Dermis blood vessel endothelial cell (primary cell): ENCODE results near the gene POM121L2. TPM values are rescaled to one million over a fixed set of nuclear protein-coding genes. Genes with fewer than 3 reads are reported as not detected.
A peak's percentile ranks its signal among the peaks of the same experiment; 100 is the strongest.
"Not testable (repeated sequence)": the region's sequence is repeated elsewhere in the genome, so short reads cannot be mapped to it uniquely, and the experiment has no call there.

Experiments used
- DNase-seq: peaks from one replicate; pipeline ENCODE4 v3.0.0; 2010
- total RNA-seq: library from RNA; depleted of rRNA; stranded (reverse); fragments of >200 nt; gene quantifications from 2 replicates; pipeline ENCODE4 v1.2.3, GENCODE V29; 2014

Gene POM121L2
- total RNA-seq, 1 donor from 2014 or later = not detected

GRCh38 chr6:27293436-27294098 lies 18.5 kb downstream of the POM121L2 start:
- peak; percentile 48 for DNase-seq

- DNase-seq = no peak
Observed at GRCh38 chr6:27290850-27291208, 21.2 kb downstream of the POM121L2 start.

- no peak for DNase-seq
Observed at GRCh38 chr6:27290065-27290849, 21.8 kb downstream of the POM121L2 start.

- DNase-seq = no peak
Observed at GRCh38 chr6:27288136-27289044, 23.7 kb downstream of the POM121L2 start.

- DNase-seq = no peak
Observed at GRCh38 chr6:27287751-27288135, 24.3 kb downstream of the POM121L2 start.

GRCh38 chr6:27286141-27286540 lies 25.9 kb downstream of the POM121L2 start:
- no peak for DNase-seq

- DNase-seq = no peak
Observed at GRCh38 chr6:27283279-27283678, 28.8 kb downstream of the POM121L2 start.

- no peak for DNase-seq
Observed at GRCh38 chr6:27281569-27281968, 30.5 kb downstream of the POM121L2 start.

- DNase-seq = no peak
Observed at GRCh38 chr6:27281105-27281539, 31.0 kb downstream of the POM121L2 start.

- no peak for DNase-seq
Observed at GRCh38 chr6:27280540-27281000, 31.5 kb downstream of the POM121L2 start.

- DNase-seq = peak; percentile 53
Observed at GRCh38 chr6:27280064-27280539, 32.0 kb downstream of the POM121L2 start.

GRCh38 chr6:27279513-27280063 lies 32.5 kb downstream of the POM121L2 start:
- no peak for DNase-seq

GRCh38 chr6:27275025-27275956 lies 36.8 kb downstream of the POM121L2 start:
- DNase-seq = no peak

GRCh38 chr6:27273783-27274182 lies 38.3 kb downstream of the POM121L2 start:
- DNase-seq = no peak

GRCh38 chr6:27268803-27269202 lies 43.3 kb downstream of the POM121L2 start:
- no peak for DNase-seq

- DNase-seq = no peak
Observed at GRCh38 chr6:27267857-27268434, 44.1 kb downstream of the POM121L2 start.

GRCh38 chr6:27267003-27267402 lies 45.1 kb downstream of the POM121L2 start:
- DNase-seq = not testable (repeated sequence)

- no peak for DNase-seq
Observed at GRCh38 chr6:27263886-27264285, 48.2 kb downstream of the POM121L2 start.

GRCh38 chr6:27260836-27261375 lies 51.2 kb downstream of the POM121L2 start:
- no peak for DNase-seq

- no peak for DNase-seq
Observed at GRCh38 chr6:27260369-27260768, 51.7 kb downstream of the POM121L2 start.
